ENCODE results near the gene METRN.

The METRN gene

DNA sequence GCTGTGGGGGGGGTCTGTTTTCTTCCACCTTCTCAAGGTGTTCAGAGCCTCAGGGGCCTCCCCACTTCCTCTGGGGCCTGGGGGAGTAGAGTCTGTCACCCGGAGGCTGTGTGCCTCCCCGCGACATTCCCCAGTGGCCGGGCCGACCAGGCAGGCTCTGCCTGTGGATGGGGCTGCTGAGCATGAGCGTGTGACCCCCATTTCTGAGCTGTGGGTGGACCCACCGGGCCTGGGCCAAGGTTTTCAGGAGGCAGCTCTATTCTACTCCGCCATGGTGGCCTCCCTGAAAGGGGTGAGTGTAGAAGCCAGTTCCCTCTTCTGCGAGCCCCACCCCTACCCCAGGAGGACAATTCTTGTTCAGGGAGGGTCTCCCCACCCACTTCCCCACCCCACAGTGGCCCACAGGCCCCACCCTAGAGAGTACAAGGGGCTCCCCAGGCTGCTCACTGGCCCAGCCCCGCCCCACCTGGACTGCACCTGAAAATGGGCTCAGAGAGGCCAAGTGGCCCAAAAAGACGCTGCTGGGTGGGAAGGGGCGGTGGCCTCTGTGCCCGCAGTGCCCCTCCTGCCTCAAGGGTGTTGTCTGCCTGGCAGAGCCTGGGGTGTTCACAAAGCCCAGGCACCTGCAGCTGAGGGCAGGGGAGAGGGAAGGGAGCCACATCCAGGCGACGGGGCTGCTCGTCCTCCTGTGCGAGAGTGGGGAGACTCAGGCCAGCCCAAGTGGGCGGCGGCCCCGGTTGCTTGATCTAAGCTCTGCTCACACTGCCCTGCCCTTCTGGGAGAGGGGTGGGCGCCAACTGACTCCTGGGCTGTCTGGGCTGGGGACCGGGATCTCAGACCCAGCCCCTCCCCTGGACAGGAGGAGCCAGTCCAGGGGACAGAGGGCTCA lies 47.0 kb downstream of the METRN start:
- DNase-seq: no peak

DNA sequence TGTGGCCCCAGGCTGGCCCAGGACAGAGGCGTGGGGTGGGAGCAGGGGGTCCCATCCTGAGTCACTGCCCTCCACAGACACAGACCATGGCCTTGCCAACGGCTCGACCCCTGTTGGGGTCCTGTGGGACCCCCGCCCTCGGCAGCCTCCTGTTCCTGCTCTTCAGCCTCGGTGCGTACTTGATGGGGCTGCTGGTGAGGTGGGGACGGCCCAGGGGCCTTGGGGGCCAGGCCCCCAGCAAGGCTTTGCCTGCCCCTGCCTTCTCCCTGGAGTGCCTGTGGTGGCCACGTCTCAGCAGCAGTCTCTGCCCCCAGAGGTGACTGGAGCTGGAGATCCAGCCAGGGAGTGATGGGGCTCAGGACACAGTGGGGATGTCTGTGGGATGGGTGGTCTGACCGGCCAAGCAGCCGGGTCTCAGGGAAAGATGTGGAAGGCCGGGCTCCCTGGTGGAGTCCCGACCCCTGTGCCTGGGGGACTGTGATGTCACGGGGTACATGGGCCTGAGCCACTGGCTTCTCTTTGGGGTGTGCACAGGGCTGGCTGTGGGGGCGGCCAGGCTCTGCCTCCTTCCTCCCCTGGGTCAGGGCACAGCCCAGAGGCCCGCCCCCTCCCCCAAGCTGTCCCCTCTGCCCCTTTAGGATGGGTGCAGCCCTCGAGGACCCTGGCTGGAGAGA lies 47.8 kb downstream of the METRN start:
- no peak for DNase-seq

DNA sequence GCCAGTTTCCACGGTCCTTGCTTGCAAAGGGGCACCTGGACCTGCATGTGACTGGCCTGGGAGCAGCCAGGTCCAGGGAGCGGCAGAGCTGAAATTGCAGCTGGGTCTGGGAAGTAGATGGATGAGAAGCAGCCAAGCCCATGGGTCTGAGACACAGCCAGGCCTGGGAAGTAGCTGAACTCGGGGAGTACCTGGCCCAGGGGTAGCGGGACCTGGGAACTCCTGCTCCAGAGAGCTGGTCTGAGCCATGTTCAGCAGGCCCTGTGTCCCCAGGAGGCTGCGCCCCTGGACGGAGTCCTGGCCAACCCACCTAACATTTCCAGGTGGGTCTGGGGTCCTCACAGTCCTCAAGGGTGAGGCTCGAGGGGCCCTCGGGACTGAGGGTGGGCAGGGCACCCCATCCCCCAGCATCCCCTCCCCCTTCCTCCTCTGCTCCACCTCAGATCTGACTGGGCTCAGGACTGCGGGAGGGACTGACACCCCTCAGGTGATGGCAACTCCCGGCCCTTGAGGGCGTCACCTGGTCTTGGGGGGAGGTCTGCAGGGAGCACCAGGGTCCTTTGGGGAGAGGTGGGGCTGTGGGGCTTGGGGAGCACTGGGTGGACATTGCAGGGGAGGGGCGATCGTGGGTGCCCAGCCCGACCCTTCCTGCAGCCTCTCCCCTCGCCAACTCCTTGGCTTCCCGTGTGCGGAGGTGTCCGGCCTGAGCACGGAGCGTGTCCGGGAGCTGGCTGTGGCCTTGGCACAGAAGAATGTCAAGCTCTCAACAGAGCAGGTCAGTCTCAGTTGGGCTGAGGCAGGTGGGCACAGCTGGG lies 48.7 kb downstream of the METRN start:
- no peak for DNase-seq

- DNase-seq: no peak
Observed at GRCh38 chr16:764184-764750, 49.3 kb downstream of the METRN start.

DNA sequence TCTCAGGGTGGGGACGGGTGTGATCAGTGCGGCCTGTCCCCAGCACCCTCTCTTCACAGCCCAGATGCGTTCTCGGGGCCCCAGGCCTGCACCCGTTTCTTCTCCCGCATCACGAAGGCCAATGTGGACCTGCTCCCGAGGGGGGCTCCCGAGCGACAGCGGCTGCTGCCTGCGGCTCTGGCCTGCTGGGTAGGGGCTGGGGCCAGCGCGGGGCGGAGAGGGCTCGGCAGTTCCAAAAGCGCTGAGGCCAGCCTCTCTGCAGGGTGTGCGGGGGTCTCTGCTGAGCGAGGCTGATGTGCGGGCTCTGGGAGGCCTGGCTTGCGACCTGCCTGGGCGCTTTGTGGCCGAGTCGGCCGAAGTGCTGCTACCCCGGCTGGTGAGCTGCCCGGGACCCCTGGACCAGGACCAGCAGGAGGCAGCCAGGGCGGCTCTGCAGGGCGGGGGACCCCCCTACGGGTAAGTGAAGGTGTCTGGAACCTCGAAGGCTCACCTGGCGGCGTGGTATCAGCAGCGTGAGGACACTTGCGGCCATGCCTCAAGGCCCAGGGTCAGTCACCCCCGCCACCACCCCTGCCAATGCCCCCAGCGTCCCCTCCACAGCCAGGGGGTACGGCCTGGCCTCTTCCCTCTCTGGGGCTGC lies 50.0 kb downstream of the METRN start:
- DNase-seq: no peak

GRCh38 chr16:765488-765865 lies 50.6 kb downstream of the METRN start:
- no peak for DNase-seq

DNA sequence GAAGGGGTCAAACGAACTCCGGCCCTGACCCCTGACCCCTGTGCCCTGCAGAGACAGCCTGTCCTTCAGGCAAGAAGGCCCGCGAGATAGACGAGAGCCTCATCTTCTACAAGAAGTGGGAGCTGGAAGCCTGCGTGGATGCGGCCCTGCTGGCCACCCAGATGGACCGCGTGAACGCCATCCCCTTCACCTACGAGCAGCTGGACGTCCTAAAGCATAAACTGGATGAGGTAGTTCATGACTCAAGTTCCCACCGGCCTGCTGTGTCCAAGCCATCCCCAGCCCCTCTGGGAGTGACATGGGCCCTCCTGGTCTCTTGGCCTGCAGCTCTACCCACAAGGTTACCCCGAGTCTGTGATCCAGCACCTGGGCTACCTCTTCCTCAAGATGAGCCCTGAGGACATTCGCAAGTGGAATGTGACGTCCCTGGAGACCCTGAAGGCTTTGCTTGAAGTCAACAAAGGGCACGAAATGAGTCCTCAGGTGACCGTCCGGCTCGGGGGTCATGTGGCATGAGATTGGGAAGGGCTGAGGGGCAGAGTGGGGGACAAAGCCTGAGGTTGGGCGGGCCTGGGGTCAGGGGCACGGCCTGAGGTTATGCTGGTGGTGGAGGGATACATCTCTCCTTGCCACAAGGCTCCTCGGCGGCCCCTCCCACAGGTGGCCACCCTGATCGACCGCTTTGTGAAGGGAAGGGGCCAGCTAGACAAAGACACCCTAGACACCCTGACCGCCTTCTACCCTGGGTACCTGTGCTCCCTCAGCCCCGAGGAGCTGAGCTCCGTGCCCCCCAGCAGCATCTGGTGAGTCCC lies 51.3 kb downstream of the METRN start:
- no peak for DNase-seq

- DNase-seq: no peak
Observed at GRCh38 chr16:766820-767640, 52.1 kb downstream of the METRN start.

DNA sequence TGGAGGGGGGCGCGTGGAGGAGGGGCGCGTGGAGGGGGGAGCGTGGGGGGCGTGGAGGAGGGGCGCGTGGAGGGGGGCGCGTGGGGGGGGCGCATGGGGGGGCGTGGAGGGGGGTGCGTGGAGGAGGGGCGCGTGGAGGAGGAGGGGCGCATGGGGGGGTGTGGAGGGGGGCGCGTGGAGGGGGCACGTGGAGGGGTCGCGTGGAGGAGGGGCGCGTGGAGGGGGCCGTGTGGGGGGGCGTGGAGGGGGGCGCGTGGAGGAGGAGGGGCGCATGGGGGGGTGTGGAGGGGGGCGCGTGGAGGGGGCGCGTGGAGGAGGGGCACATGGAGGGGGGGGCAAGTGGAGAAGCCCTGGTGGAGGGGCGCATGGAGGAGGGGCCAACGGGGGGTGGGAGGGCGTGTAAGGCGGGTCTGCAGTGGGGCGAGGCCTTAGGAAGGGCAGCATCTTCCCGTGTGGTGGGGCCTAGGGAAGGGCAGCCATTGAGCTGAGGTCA lies 52.9 kb downstream of the METRN start:
- DNase-seq: no peak

DNA sequence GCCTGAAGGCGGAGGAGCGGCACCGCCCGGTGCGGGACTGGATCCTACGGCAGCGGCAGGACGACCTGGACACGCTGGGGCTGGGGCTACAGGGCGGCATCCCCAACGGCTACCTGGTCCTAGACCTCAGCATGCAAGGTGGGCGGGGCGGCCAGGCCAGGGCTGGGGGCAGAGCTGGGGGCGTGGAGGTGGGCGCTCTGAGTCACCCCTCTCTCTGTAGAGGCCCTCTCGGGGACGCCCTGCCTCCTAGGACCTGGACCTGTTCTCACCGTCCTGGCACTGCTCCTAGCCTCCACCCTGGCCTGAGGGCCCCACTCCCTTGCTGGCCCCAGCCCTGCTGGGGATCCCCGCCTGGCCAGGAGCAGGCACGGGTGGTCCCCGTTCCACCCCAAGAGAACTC lies 53.5 kb downstream of the METRN start:
- DNase-seq: no peak

Data from CD4-positive, alpha-beta T cell treated with Interleukin-17A for 4 hours (primary cell).